Astrocyte (in vitro differentiated cells and primary cell): Measurements from ENCODE around the gene PTOV1. TPM values are rescaled to one million over a fixed set of nuclear protein-coding genes. Genes with fewer than 3 reads are reported as not detected.

Experiments used
- DNase-seq: peaks from one replicate; pipeline ENCODE4 v3.0.0-alpha.2; 2010; ENCODE audit warnings: low read depth
- FAIRE-seq: peaks from 2 replicates; lab custom pipeline; 2011; peaks lifted over from hg19 to GRCh38; lab: Jason Lieb, UNC
- H2AFZ ChIP-seq: 2 replicates; pipeline ENCODE4 v1.6.0; 2012; ENCODE audit warnings: low read depth, low read length, inconsistent platforms
- H3K27ac ChIP-seq: 2 replicates; pipeline ENCODE4 v1.5.1; 2011; ENCODE audit warnings: low read depth, low read length, inconsistent platforms
- H3K27me3 ChIP-seq: 2 replicates; pipeline ENCODE4 v1.6.0; 2011; ENCODE audit warnings: low read length, inconsistent platforms; ENCODE audit not compliant: insufficient read depth
- H3K36me3 ChIP-seq: 2 replicates; pipeline ENCODE4 v1.5.1; 2011; ENCODE audit warnings: low read length, inconsistent platforms; ENCODE audit not compliant: insufficient read depth
- H3K4me1 ChIP-seq: 2 replicates; pipeline ENCODE4 v1.5.1; 2011; ENCODE audit warnings: low read length, inconsistent platforms; ENCODE audit not compliant: insufficient read depth
- H3K4me2 ChIP-seq: 2 replicates; pipeline ENCODE4 v1.6.0; 2012; ENCODE audit warnings: low read length, inconsistent platforms
- H3K4me3 ChIP-seq: 2 replicates; pipeline ENCODE4 v1.5.1; 2011; ENCODE audit warnings: low read depth, mild to moderate bottlenecking, low read length, inconsistent platforms; ENCODE audit not compliant: insufficient read depth
- H3K79me2 ChIP-seq: 2 replicates; pipeline ENCODE4 v1.6.0; 2012; ENCODE audit warnings: mild to moderate bottlenecking, low read length, inconsistent platforms; ENCODE audit not compliant: insufficient read depth
- H3K9ac ChIP-seq: 2 replicates; pipeline ENCODE4 v1.6.0; 2012; ENCODE audit warnings: mild to moderate bottlenecking, low read length, inconsistent platforms
- H3K9me3 ChIP-seq: 2 replicates; pipeline ENCODE4 v1.5.1; 2012; ENCODE audit warnings: low read depth, mild to moderate bottlenecking, low read length, inconsistent platforms; ENCODE audit not compliant: insufficient read depth
- H4K20me1 ChIP-seq: 2 replicates; pipeline ENCODE4 v1.6.0; 2012; ENCODE audit warnings: low read length, inconsistent platforms; ENCODE audit not compliant: insufficient read depth
- H3K27ac Mint-ChIP-seq: one replicate; pipeline ENCODE4 v1.8.0; 2021; ENCODE audit warnings: mild to moderate bottlenecking, mixed read lengths; ENCODE audit not compliant: unreplicated experiment
- H3K27me3 Mint-ChIP-seq: one replicate; pipeline ENCODE4 v1.8.0; 2021; ENCODE audit warnings: low read depth, mixed read lengths; ENCODE audit not compliant: unreplicated experiment
- H3K36me3 Mint-ChIP-seq: one replicate; pipeline ENCODE4 v1.8.0; 2021; ENCODE audit warnings: low read depth, mixed read lengths; ENCODE audit not compliant: unreplicated experiment
- H3K4me1 Mint-ChIP-seq: one replicate; pipeline ENCODE4 v1.8.0; 2021; ENCODE audit warnings: low read depth, mixed read lengths; ENCODE audit not compliant: unreplicated experiment
- H3K4me3 Mint-ChIP-seq: one replicate; pipeline ENCODE4 v1.8.0; 2021; ENCODE audit warnings: mild to moderate bottlenecking, moderate library complexity, mixed read lengths; ENCODE audit not compliant: unreplicated experiment
- H3K9me3 Mint-ChIP-seq: one replicate; pipeline ENCODE4 v1.8.0; 2021; ENCODE audit warnings: mild to moderate bottlenecking, mixed read lengths; ENCODE audit not compliant: unreplicated experiment
- CTCF ChIP-seq: IDR thresholded peaks from 2 replicates; pipeline ENCODE4 v1.5.1; 2011; ENCODE audit warnings: low read depth, mild to moderate bottlenecking, inconsistent platforms, low read length, moderate library complexity; ENCODE audit not compliant: insufficient read depth
- EZH2 ChIP-seq: IDR thresholded peaks from 2 replicates; pipeline ENCODE4 v1.6.1; 2012; ENCODE audit warnings: mild to moderate bottlenecking, low read length, inconsistent platforms; ENCODE audit not compliant: insufficient read depth
- total RNA-seq: library from RNA; stranded (reverse); gene quantifications from 2 replicates; pipeline ENCODE4 v1.2.1, GENCODE V29; 2021

The PTOV1 gene
- total RNA-seq, 1 donor from 2014 or later = 162 TPM

DNA sequence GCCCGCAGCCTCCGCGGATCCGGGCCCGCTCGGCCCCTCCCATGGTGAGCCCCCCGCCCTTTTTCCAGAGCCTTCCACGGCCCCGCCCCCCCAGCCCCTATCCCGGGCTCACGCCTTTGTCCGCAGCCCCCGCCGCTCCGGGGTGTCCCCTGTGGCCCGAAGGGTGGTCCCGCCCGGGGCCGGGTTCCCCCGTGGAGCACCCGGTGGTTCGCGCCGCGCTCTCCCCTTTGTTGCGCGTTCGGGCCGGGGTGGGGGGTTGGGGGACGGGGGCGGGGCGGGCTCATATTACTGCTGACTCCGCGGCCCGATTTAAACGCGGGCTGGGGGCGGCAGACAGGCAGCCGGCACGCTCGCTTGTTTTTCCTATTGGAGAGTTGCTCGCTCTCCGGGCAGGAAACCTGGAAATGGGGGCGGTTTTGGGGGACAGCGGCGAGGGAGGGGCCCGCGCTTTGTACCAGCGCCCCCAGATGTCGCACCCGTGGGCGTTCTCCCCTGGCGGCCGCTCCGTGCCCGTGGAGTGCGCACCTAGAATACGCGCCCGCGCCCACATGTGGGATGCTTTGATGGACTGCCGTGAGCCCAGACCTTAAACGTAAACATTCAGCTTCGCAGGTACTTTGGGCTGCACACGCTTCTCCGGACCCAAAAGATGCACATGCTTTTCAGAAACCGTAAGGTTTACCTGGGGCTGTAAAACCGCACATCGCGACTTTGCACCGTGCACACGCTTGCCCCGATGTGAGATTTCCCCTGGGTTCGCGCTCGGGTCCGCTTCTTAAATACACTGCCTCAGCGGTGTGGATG, 699 bp downstream of the PTOV1 start:
- peaks cover 28% of the 10 kb centered on the region for H3K4me1 ChIP-seq
- H3K4me3 ChIP-seq = peak overlapping the region; percentile 75
- H3K4me3 Mint-ChIP-seq = peak overlapping the region; percentile 93
- H3K36me3 Mint-ChIP-seq = peaks cover 18% of the 10 kb centered on the region
- H3K27me3 Mint-ChIP-seq = no peaks in the 10 kb centered on the region
- peaks cover 24% of the 10 kb centered on the region for H3K4me1 Mint-ChIP-seq
- peaks cover 63% of the 10 kb centered on the region for H4K20me1 ChIP-seq
- H3K79me2 ChIP-seq = peaks cover 53% of the 10 kb centered on the region
- H3K9me3 ChIP-seq = no peaks in the 10 kb centered on the region
- DNase-seq (no peak), FAIRE-seq (no peak)
- TF ChIP-seq EZH2 = no peak
- TF ChIP-seq CTCF = no peak
- H3K27me3 ChIP-seq = no peaks in the 10 kb centered on the region
- peak overlapping the region; percentile 97 for H3K27ac ChIP-seq
- H3K4me2 ChIP-seq = peak overlapping the region; percentile 93
- H3K9me3 Mint-ChIP-seq = peaks cover 10% of the 10 kb centered on the region
- H2AFZ ChIP-seq = no peak overlapping the region
- H3K36me3 ChIP-seq = no peaks in the 10 kb centered on the region
- peak overlapping the region; percentile 99 for H3K9ac ChIP-seq
- H3K27ac Mint-ChIP-seq = no peak overlapping the region

- Histone ChIP-seq H4K20me1 (peaks cover 66% of the 10 kb centered on the region), H3K9me3 (no peaks in the 10 kb centered on the region), H3K4me3 (peak overlapping the region; percentile 75), H3K79me2 (peaks cover 56% of the 10 kb centered on the region), H2AFZ (no peak overlapping the region), H3K9ac (peak overlapping the region; percentile 99), H3K4me2 (peak overlapping the region; percentile 93), H3K4me1 (peaks cover 28% of the 10 kb centered on the region), H3K27ac (no peak overlapping the region), H3K27me3 (no peaks in the 10 kb centered on the region), H3K36me3 (no peaks in the 10 kb centered on the region)
- Mint-ChIP-seq H3K27me3 (no peaks in the 10 kb centered on the region), H3K4me3 (peak overlapping the region; percentile 93), H3K9me3 (peaks cover 10% of the 10 kb centered on the region), H3K4me1 (peaks cover 24% of the 10 kb centered on the region), H3K27ac (peak overlapping the region; percentile 59), H3K36me3 (peaks cover 19% of the 10 kb centered on the region)
- DNase-seq (no peak), FAIRE-seq (no peak)
- TF ChIP-seq CTCF (no peak), EZH2 (no peak)
Measured at GRCh38 chr19:49852631-49853126, 1.7 kb downstream of the PTOV1 start.
